Heart right ventricle (tissue), 16 donors: ENCODE results near the gene KLF7. TPM values are rescaled to one million over a fixed set of nuclear protein-coding genes. Genes with fewer than 3 reads are reported as not detected.

ENCODE experiments used
- ATAC-seq, 8 donors: fragments of 200-7000 bp; cut with Tn5 transposase; one replicate each; pipeline ENCODE4 v1.9.1; 2020; ENCODE audit warnings: mild to moderate bottlenecking in 8 of 8, moderate library complexity in 8 of 8, moderate number of reproducible peaks in 1 of 8
- DNase-seq, 2 donors: peaks; one replicate each; pipeline ENCODE4 v3.0.0-alpha.2; 2020
- H3K27ac ChIP-seq, 10 donors: fragments of 200-600 bp; sonication (generic) in 2 of 10; one replicate each; pipeline versions ENCODE4 v1.5.0 to v1.8.0; 2020 to 2022; ENCODE audit warnings: mild to moderate bottlenecking in 3 of 10
- H3K27me3 ChIP-seq, 7 donors: fragments of 200-600 bp; one replicate each; pipeline ENCODE4 v1.8.0; 2021 to 2022; ENCODE audit warnings: mild to moderate bottlenecking in 2 of 7
- H3K36me3 ChIP-seq, 9 donors: fragments of 200-600 bp; sonication (generic) in 1 of 9; one replicate each; pipeline versions ENCODE4 v1.5.0 to v1.8.0; 2020 to 2022; ENCODE audit warnings: mild to moderate bottlenecking in 2 of 9
- H3K4me1 ChIP-seq, 9 donors: fragments of 200-600 bp; sonication (generic) in 1 of 9; one replicate each; pipeline versions ENCODE4 v1.5.0 to v1.8.0; 2020 to 2022; ENCODE audit warnings: mild to moderate bottlenecking in 4 of 9
- H3K4me3 ChIP-seq, 10 donors: fragments of 200-600 bp; sonication (generic) in 2 of 10; one replicate each; pipeline versions ENCODE4 v1.5.0 to v1.8.0; 2020 to 2022; ENCODE audit warnings: mild to moderate bottlenecking in 7 of 10, moderate library complexity in 2 of 10
- H3K9me3 ChIP-seq, 11 donors: fragments of 200-600 bp in 10 of 11; sonication (generic) in 2 of 11; one replicate each; pipeline versions ENCODE4 v1.5.0 to v1.8.0; 2013 to 2022; ENCODE audit warnings: mild to moderate bottlenecking in 2 of 11, control low read depth in 1 of 11, moderate library complexity in 1 of 11
- CTCF ChIP-seq, 9 donors: fragments of 200-600 bp; sonication (generic) in 2 of 9; IDR thresholded peaks; one replicate each; pipeline versions ENCODE4 v1.5.0 to v1.8.0; 2021 to 2022; ENCODE audit warnings: antibody characterized with exemption in 9 of 9, mild to moderate bottlenecking in 5 of 9, moderate library complexity in 1 of 9
- WGBS, 2 donors: extraction: QIAGEN DNeasy Blood & Tissue Kit; methylation state at CpG; one replicate each; pipeline ENCODE4 v1.1.7; 2013; ENCODE audit warnings: inconsistent platforms in 1 of 2; 5-methylcytosine and 5-hydroxymethylcytosine counted together
- intact Hi-C, 10 donors: fragments of 100-400 bp; cut with DNase I; formaldehyde crosslinking; loops; one replicate each; pipeline versions ENCODE4 v1.11.1 to v1.14.2; 2022
- polyA plus RNA-seq, 2 donors: library from polyadenylated mRNA; stranded (reverse); fragments of 200-250 nt; gene quantifications; one replicate each; pipeline ENCODE4 v1.2.3, GENCODE V29; 2013
- total RNA-seq, 10 donors: library from RNA; stranded (reverse); fragmentation: NEBNext Ultra II Directional in 3 of 10; extraction: Animal tissue kit (Norgen Biotek cat#: 25700) in 3 of 10; gene quantifications; one replicate each; pipeline versions ENCODE4 v1.2.1 to v1.2.4, GENCODE V29; 2021 to 2023
- donor health status: Arrhythmogenic right ventricular cardiomyopathy.
- donor health status: ischemic (EF 13 %, LVEDD 7.1; RV severe dilation, severe dysfunction).
- donor health status: healthy with polysubstance abuse.
- donor health status: DM: no; HTN: yes; CAD: no.
- donor health status: DM: no; HTN: no; CAD: no.
- donor health status: ischemic (EF 25% LVEDD 6.9; RV normal size, moderate dysfunction).
- donor health status: ischemic (EF 25% LVEDD 5.7; RV mildly dilated, moderate dysfunction).
- donor health status: healthy.
- donor health status: DM: yes; HTN: yes; CAD: no.
- donor health status: Ischemic cardiomyopathy.
- donor health status: ischemic (EF 35%, LVEDD 5.7; RV mildly dilated, moderate dysfunction).
- donor health status: nonischemic (EF 11% LVEDD 7.7; RV severe dilation, severe dysfunction).
- donor health status: DM: yes; HTN: yes; CAD: no.
- donor health status: PGD.
- donor health status: ischemic (EF 29% LVEDD 5.4; RV normal size, mild dysfunction).
- donor health status: nonischemic (EF 23%, LVEDD 6.1; RV moderate dilation, normal function).

The KLF7 gene
- total and polyA plus RNA-seq, 12 donors, result 5.0 to 51.8 (median 27.9) TPM

- H3K4me1 ChIP-seq, result peaks cover 0 to 10% (median 0%) of the 10 kb centered on the region in 9 donors
- intact Hi-C loops, result loop anchor here in 1 of 10 donors (5.0 to 10.0 kb wide), 2 partner anchors 38 to 130 kb away; no protein-coding TSS in a partner anchor
- TF ChIP-seq CTCF (IDR thresholded peaks at IDR 0.05), result no peak
- DNase-seq (no peak), ATAC-seq (no peak)
- no peaks in the 10 kb centered on the region for H3K36me3 ChIP-seq
- 77 to 89% methylated on average over 5 of the region's 5 CpGs for WGBS, 2 donors
- H3K9me3 ChIP-seq, result peaks cover 0 to 18% (median 0%) of the 10 kb centered on the region in 11 donors
- H3K27ac ChIP-seq, result no peak overlapping the region
- H3K27me3 ChIP-seq, result no peaks in the 10 kb centered on the region
- H3K4me3 ChIP-seq, result no peak overlapping the region
These were observed 19.0 kb upstream of the KLF7 start for GRCh38 chr2:207184768-207185167.

GRCh38 chr2:207184348-207184747, 18.6 kb upstream of the KLF7 start:
- H3K4me1 ChIP-seq, result peaks cover 0 to 10% (median 0%) of the 10 kb centered on the region in 9 donors
- intact Hi-C loops, result loop anchor here in 1 of 10 donors (10.0 kb wide), 1 partner anchor 130 kb away; no protein-coding TSS in a partner anchor
- H3K27ac ChIP-seq, result no peak overlapping the region
- ATAC-seq (no peak), DNase-seq (no peak)
- no peak for TF ChIP-seq CTCF (IDR thresholded peaks at IDR 0.05)
- H3K27me3 ChIP-seq, result no peaks in the 10 kb centered on the region
- WGBS, 2 donors, result 94 to 96% methylated on average over 2 of the region's 2 CpGs
- H3K9me3 ChIP-seq, result peaks cover 0 to 18% (median 0%) of the 10 kb centered on the region in 11 donors
- H3K36me3 ChIP-seq, result no peaks in the 10 kb centered on the region
- no peak overlapping the region for H3K4me3 ChIP-seq

- ATAC-seq (no peak), DNase-seq (no peak)
- no peak overlapping the region for H3K27ac ChIP-seq
- H3K36me3 ChIP-seq, result no peaks in the 10 kb centered on the region
- intact Hi-C loops, result loop anchor here in 1 of 10 donors (10.0 kb wide), 1 partner anchor 131 kb away; no protein-coding TSS in a partner anchor
- no peak for TF ChIP-seq CTCF (IDR thresholded peaks at IDR 0.05)
- peaks cover 0 to 2% (median 0%) of the 10 kb centered on the region in 9 donors for H3K4me1 ChIP-seq
- H3K9me3 ChIP-seq, result peaks cover 0 to 18% (median 0%) of the 10 kb centered on the region in 11 donors
- H3K4me3 ChIP-seq, result no peak overlapping the region
- H3K27me3 ChIP-seq, result no peaks in the 10 kb centered on the region
These were observed 17.8 kb upstream of the KLF7 start for GRCh38 chr2:207183506-207183905.

GRCh38 chr2:207182911-207183310, 17.2 kb upstream of the KLF7 start:
- DNase-seq (no peak), ATAC-seq (no peak)
- 81 to 91% methylated on average over 2 of the region's 2 CpGs for WGBS, 2 donors
- intact Hi-C loops, result loop anchor here in 1 of 10 donors (10.0 kb wide), 1 partner anchor 132 kb away; no protein-coding TSS in a partner anchor
- H3K9me3 ChIP-seq, result peaks cover 0 to 18% (median 0%) of the 10 kb centered on the region in 11 donors
- no peak overlapping the region for H3K4me3 ChIP-seq
- H3K36me3 ChIP-seq, result no peaks in the 10 kb centered on the region
- TF ChIP-seq CTCF (IDR thresholded peaks at IDR 0.05), result no peak
- no peaks in the 10 kb centered on the region for H3K4me1 ChIP-seq
- H3K27me3 ChIP-seq, result no peaks in the 10 kb centered on the region
- no peak overlapping the region for H3K27ac ChIP-seq
